Suprapubic skin (tissue), 4 donors: ENCODE data around the gene OAS1. TPM values are rescaled to one million over a fixed set of nuclear protein-coding genes. Genes with fewer than 3 reads are reported as not detected.

Experiments used
- DNase-seq, 2 donors: peaks; one replicate each; pipeline ENCODE4 v3.0.0-alpha.2; 2019; ENCODE audit warnings: low spot score in 2 of 2
- H3K27ac ChIP-seq: fragments of 200-600 bp; sonication (generic); one replicate; pipeline ENCODE4 v1.5.1; 2019
- H3K27me3 ChIP-seq: fragments of 200-600 bp; sonication (generic); one replicate; pipeline ENCODE4 v1.5.1; 2019
- H3K36me3 ChIP-seq: fragments of 200-600 bp; sonication (generic); one replicate; pipeline ENCODE4 v1.5.1; 2019
- H3K4me1 ChIP-seq: fragments of 200-600 bp; sonication (generic); one replicate; pipeline ENCODE4 v1.5.1; 2019
- H3K4me3 ChIP-seq: fragments of 200-600 bp; sonication (generic); one replicate; pipeline ENCODE4 v1.5.1; 2019; ENCODE audit warnings: mild to moderate bottlenecking
- H3K9me3 ChIP-seq: fragments of 200-600 bp; sonication (generic); one replicate; pipeline ENCODE4 v1.5.1; 2019
- EP300 ChIP-seq: sonication (generic); formaldehyde crosslinking; IDR thresholded peaks from one replicate; pipeline ENCODE4 v1.6.1; 2017; ENCODE audit warnings: antibody characterized with exemption
- POLR2A ChIP-seq, 2 donors: fragments of 450-650 bp; IDR thresholded peaks; one replicate each; pipeline ENCODE4 v1.6.1; 2017; ENCODE audit warnings: antibody characterized with exemption in 2 of 2, mild to moderate bottlenecking in 2 of 2, moderate library complexity in 2 of 2
- POLR2AphosphoS5 ChIP-seq, 3 donors: sonication (generic); formaldehyde crosslinking; IDR thresholded peaks; one replicate each; pipeline ENCODE4 v1.6.1; 2017; ENCODE audit warnings: antibody characterized with exemption in 3 of 3
- WGBS: methylation state at CpG from one replicate; pipeline ENCODE4 v1.1.5; 2018; 5-methylcytosine and 5-hydroxymethylcytosine counted together
- total RNA-seq, 4 donors: library from RNA; depleted of rRNA; stranded (reverse); fragments of >200 nt; gene quantifications; one replicate each; pipeline ENCODE4 v1.1.0, GENCODE V29; 2016
- TF ChIP-seq, protein P1 (sequence below), 2 donors: fragments of 200-600 bp in 1 of 2; fragments of 450-650 bp in 1 of 2; sonication (generic) in 1 of 2; IDR thresholded peaks; one replicate each; pipeline ENCODE4 v1.5.1; 2016 to 2019; ENCODE audit warnings: antibody characterized with exemption in 2 of 2, mild to moderate bottlenecking in 1 of 2, moderate library complexity in 1 of 2

OAS1 gene
- total RNA-seq, 4 donors from 2014 or later = 20.6 to 26.8 (median 23.5) TPM

DNA sequence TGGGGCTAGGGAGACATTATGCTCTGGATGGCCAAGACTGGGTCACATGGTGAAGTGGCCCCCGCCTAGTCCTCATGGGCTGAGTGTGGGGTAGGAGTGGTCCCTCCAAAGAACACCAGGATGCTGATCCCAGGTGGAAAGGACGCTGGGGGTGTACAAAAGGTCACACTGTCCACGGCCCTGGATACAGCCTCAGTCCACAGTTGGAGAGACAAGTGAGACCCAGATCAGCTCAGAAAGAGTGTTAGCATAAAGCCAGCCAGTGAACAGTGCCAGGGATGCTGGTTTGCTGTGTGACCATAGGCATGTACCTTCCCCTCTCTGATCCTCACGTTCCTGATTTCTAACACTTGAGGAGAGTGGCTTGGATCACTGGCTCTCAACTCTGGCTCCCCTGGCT lies 58.2 kb downstream of the OAS1 start:
- H3K4me1 ChIP-seq = no peaks in the 10 kb centered on the region
- no peaks in the 10 kb centered on the region for H3K27me3 ChIP-seq
- H3K4me3 ChIP-seq = no peak overlapping the region
- H3K36me3 ChIP-seq = peaks cover 82% of the 10 kb centered on the region
- H3K27ac ChIP-seq = no peak overlapping the region
- TF ChIP-seq POLR2A (IDR thresholded peaks at IDR 0.05) = no peak
- no peak for TF ChIP-seq POLR2AphosphoS5 (IDR thresholded peaks at IDR 0.05)
- TF ChIP-seq, protein P1, sequence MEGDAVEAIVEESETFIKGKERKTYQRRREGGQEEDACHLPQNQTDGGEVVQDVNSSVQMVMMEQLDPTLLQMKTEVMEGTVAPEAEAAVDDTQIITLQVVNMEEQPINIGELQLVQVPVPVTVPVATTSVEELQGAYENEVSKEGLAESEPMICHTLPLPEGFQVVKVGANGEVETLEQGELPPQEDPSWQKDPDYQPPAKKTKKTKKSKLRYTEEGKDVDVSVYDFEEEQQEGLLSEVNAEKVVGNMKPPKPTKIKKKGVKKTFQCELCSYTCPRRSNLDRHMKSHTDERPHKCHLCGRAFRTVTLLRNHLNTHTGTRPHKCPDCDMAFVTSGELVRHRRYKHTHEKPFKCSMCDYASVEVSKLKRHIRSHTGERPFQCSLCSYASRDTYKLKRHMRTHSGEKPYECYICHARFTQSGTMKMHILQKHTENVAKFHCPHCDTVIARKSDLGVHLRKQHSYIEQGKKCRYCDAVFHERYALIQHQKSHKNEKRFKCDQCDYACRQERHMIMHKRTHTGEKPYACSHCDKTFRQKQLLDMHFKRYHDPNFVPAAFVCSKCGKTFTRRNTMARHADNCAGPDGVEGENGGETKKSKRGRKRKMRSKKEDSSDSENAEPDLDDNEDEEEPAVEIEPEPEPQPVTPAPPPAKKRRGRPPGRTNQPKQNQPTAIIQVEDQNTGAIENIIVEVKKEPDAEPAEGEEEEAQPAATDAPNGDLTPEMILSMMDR (IDR thresholded peaks at IDR 0.05) = no peak
- no peak for TF ChIP-seq EP300
- H3K9me3 ChIP-seq = no peaks in the 10 kb centered on the region
- WGBS = 86% methylated on average over 3 of the region's 4 CpGs
- DNase-seq = no peak

DNA sequence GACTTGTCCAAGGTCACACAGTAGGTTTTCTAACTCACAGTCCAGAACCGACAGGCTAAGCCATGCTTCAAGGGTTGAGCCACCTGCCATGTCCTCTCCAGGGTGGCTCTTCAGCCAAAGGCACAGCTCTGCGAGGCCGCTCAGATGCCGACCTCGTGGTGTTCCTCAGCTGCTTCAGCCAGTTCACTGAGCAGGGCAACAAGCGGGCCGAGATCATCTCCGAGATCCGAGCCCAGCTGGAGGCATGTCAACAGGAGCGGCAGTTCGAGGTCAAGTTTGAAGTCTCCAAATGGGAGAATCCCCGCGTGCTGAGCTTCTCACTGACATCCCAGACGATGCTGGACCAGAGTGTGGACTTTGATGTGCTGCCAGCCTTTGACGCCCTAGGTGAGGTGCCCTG lies 58.9 kb downstream of the OAS1 start:
- Histone ChIP-seq H3K9me3 (no peaks in the 10 kb centered on the region), H3K36me3 (peaks cover 90% of the 10 kb centered on the region), H3K4me3 (no peak overlapping the region), H3K27ac (no peak overlapping the region), H3K27me3 (no peaks in the 10 kb centered on the region), H3K4me1 (no peaks in the 10 kb centered on the region)
- no peak for TF ChIP-seq EP300
- TF ChIP-seq, protein P1 (IDR thresholded peaks at IDR 0.05) = no peak
- TF ChIP-seq POLR2AphosphoS5 (IDR thresholded peaks at IDR 0.05) = no peak
- TF ChIP-seq POLR2A (IDR thresholded peaks at IDR 0.05) = no peak
- 90% methylated on average over 15 of the region's 15 CpGs for WGBS
- no peak for DNase-seq

DNA sequence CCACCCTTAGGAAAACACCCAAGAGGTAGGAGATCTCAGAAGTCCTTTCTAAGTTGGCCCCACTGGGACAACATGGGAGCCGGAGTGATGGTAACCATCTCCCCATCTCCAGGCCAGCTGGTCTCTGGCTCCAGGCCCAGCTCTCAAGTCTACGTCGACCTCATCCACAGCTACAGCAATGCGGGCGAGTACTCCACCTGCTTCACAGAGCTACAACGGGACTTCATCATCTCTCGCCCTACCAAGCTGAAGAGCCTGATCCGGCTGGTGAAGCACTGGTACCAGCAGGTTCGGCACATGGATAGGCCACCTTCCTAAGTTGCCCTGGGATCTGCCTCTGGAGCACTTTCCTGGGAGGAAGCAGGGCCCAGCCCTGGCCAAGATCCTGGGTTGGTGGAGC lies 60.5 kb downstream of the OAS1 start:
- Histone ChIP-seq H3K36me3 (peaks cover 80% of the 10 kb centered on the region), H3K27me3 (no peaks in the 10 kb centered on the region), H3K4me1 (no peaks in the 10 kb centered on the region), H3K27ac (no peak overlapping the region), H3K4me3 (no peak overlapping the region), H3K9me3 (no peaks in the 10 kb centered on the region)
- DNase-seq = no peak
- TF ChIP-seq, protein P1 (IDR thresholded peaks at IDR 0.05) = no peak
- TF ChIP-seq POLR2AphosphoS5 (IDR thresholded peaks at IDR 0.05) = no peak
- TF ChIP-seq EP300 = no peak
- TF ChIP-seq POLR2A (IDR thresholded peaks at IDR 0.05) = no peak
- WGBS = 96% methylated on average over 8 of the region's 9 CpGs

DNA sequence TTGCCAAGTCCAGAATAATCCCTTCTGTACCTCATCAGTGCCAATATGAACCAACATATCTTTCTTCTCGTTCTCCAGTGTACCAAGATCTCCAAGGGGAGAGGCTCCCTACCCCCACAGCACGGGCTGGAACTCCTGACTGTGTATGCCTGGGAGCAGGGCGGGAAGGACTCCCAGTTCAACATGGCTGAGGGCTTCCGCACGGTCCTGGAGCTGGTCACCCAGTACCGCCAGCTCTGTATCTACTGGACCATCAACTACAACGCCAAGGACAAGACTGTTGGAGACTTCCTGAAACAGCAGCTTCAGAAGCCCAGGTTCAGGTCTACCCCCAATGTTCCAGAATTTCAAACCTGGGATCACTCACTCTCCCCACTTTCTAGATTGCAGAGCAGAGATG lies 61.1 kb downstream of the OAS1 start:
- Histone ChIP-seq H3K9me3 (no peaks in the 10 kb centered on the region), H3K4me1 (no peaks in the 10 kb centered on the region), H3K36me3 (peaks cover 75% of the 10 kb centered on the region), H3K27ac (no peak overlapping the region), H3K27me3 (no peaks in the 10 kb centered on the region), H3K4me3 (no peak overlapping the region)
- no peak for TF ChIP-seq EP300
- TF ChIP-seq, protein P1 (IDR thresholded peaks at IDR 0.05) = no peak
- TF ChIP-seq POLR2A (IDR thresholded peaks at IDR 0.05) = no peak
- no peak for TF ChIP-seq POLR2AphosphoS5 (IDR thresholded peaks at IDR 0.05)
- 95% methylated on average over 7 of the region's 7 CpGs for WGBS
- no peak for DNase-seq

Other genes starting within 250 kb of the OAS1 start
- gene RPH3A, start 115.2 kb upstream of the OAS1 start, total RNA-seq = not detected
- gene OAS3, start 31.5 kb downstream of the OAS1 start, total RNA-seq = 10 to 100 TPM; 19.5 to 30.0 (median 24.1) TPM
- gene OAS2, start 71.6 kb downstream of the OAS1 start, total RNA-seq = 1 to 10 TPM; 1.2 to 4.2 (median 3.2) TPM
- gene DTX1, start 149.8 kb downstream of the OAS1 start, total RNA-seq = 1 to 10 TPM; 1.1 to 3.4 (median 1.7) TPM
- gene RASAL1, start 228.8 kb downstream of the OAS1 start, total RNA-seq = 10 to 100 TPM; 19.8 to 39.0 (median 32.5) TPM
- 1 to 10 TPM; 1.0 to 2.6 (median 2.0) TPM for gene CFAP73, start 242.8 kb downstream of the OAS1 start, total RNA-seq